ENCODE measurements around the gene RILPL2.

The RILPL2 gene

GRCh38 chr12:123474485-123475245 lies 38.2 kb upstream of the RILPL2 start:
- H3K36me3 ChIP-seq (ENCODE audit: control insufficient read depth, insufficient read depth, low read length), result no peaks in the 10 kb centered on the region

DNA sequence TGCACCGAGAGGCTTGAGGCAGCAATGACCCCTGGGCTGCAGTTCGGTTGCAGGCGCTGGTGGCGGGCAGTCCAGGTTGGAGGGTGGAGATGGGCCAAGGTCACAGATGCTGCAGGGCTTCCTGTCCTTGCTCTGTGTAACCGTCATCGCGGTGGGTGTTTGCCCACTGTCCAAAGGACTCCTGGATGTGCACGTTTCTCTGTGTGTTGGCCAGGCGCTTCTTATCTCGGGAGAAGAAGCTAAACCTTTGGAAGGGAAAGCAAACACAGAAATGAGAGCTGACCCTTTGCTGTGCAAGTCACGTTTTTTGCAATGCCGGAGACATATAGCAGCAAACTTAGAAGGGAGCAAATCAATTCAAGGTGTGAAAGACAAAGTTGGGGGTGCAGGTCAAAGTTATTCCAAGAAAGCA lies 36.0 kb upstream of the RILPL2 start:
- no peak overlapping the region for H2AFZ ChIP-seq
- peaks cover 16% of the 10 kb centered on the region for H3K4me1 ChIP-seq
- no peak overlapping the region for H3K4me3 ChIP-seq (ENCODE audit: low read depth, low read length)
- no peaks in the 10 kb centered on the region for H3K36me3 ChIP-seq (ENCODE audit: control insufficient read depth, insufficient read depth, low read length)
- H3K4me2 ChIP-seq (ENCODE audit: low read length), result no peak overlapping the region
- no peak overlapping the region for H3K9ac ChIP-seq
- H3K27me3 ChIP-seq (ENCODE audit: control insufficient read depth, insufficient read depth, low read length), result no peaks in the 10 kb centered on the region
- peaks cover 20% of the 10 kb centered on the region for H3K79me2 ChIP-seq
- no peaks in the 10 kb centered on the region for H3K9me3 ChIP-seq (ENCODE audit: control insufficient read depth, low read length)
- no peak for TF ChIP-seq CTCF (IDR thresholded peaks at IDR 0.05)
- no peak overlapping the region for H3K27ac ChIP-seq

More at GRCh38 chr12:123474485-123475245, 38.2 kb upstream of the RILPL2 start:
- Histone ChIP-seq H3K4me3 (ENCODE audit: low read depth, low read length) (no peak overlapping the region), H2AFZ (peak overlapping the region; percentile 63), H3K27me3 (ENCODE audit: control insufficient read depth, insufficient read depth, low read length) (no peaks in the 10 kb centered on the region), H3K79me2 (peaks cover 10% of the 10 kb centered on the region), H3K4me1 (peaks cover 16% of the 10 kb centered on the region), H3K27ac (peak overlapping the region; percentile 82), H3K9me3 (ENCODE audit: control insufficient read depth, low read length) (no peaks in the 10 kb centered on the region), H3K4me2 (ENCODE audit: low read length) (peak overlapping the region; percentile 57), H3K9ac (no peak overlapping the region)
- TF ChIP-seq CTCF (IDR thresholded peaks at IDR 0.05), result no peak

DNA sequence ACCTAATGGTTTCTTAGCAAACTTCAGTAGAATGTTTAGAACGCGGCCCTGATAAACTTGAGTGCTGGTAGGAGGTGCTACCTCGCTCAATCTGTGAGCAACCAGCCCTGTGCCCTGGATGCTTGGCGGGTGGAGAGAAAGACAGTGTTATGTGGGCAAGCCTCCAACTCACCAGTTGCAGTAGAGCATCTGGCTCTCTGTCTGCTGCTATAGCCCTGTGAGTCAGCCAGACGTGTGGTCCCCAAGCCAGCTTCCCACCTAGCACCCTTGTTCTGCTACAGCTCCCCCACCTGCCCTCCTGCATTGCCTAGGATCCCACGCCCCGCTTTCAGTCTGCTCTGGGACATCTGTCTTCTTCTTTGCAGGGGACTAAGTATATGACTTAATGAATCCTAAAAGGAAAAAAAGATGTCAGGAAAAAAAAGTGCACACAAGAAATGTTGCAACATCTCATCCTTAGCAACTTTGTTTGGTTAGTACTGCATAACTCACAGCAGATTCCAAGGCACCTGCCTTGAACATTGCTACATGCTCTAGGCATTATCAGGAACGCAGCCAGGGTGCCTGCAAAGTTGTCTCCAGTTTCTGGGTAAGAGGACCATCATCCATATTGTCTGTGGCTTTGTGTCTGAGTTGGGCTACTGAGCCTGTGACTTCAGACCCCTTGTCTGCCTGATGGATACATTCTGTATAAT lies 35.0 kb upstream of the RILPL2 start:
- TF ChIP-seq CTCF (IDR thresholded peaks at IDR 0.05), result no peak
- Histone ChIP-seq H2AFZ (no peak overlapping the region), H3K36me3 (ENCODE audit: control insufficient read depth, insufficient read depth, low read length) (no peaks in the 10 kb centered on the region)

GRCh38 chr12:123469978-123470377 lies 33.5 kb upstream of the RILPL2 start:
- Histone ChIP-seq H3K27me3 (ENCODE audit: control insufficient read depth, insufficient read depth, low read length) (no peaks in the 10 kb centered on the region), H3K9ac (no peak overlapping the region), H3K9me3 (ENCODE audit: control insufficient read depth, low read length) (no peaks in the 10 kb centered on the region), H3K4me3 (ENCODE audit: low read depth, low read length) (no peak overlapping the region), H2AFZ (no peak overlapping the region), H3K79me2 (peaks cover 32% of the 10 kb centered on the region), H3K27ac (no peak overlapping the region), H3K36me3 (ENCODE audit: control insufficient read depth, insufficient read depth, low read length) (no peaks in the 10 kb centered on the region), H3K4me1 (peaks cover 11% of the 10 kb centered on the region), H3K4me2 (ENCODE audit: low read length) (no peak overlapping the region)
- no peak for TF ChIP-seq CTCF (IDR thresholded peaks at IDR 0.05)

More for the DNA sequence above, 35.0 kb upstream of the RILPL2 start:
- H3K9ac ChIP-seq, result no peak overlapping the region
- H3K9me3 ChIP-seq (ENCODE audit: control insufficient read depth, low read length), result no peaks in the 10 kb centered on the region
- H3K27ac ChIP-seq, result no peak overlapping the region
- peaks cover 16% of the 10 kb centered on the region for H3K4me1 ChIP-seq
- H3K4me3 ChIP-seq (ENCODE audit: low read depth, low read length), result no peak overlapping the region
- peaks cover 20% of the 10 kb centered on the region for H3K79me2 ChIP-seq
- H3K27me3 ChIP-seq (ENCODE audit: control insufficient read depth, insufficient read depth, low read length), result no peaks in the 10 kb centered on the region
- no peak overlapping the region for H3K4me2 ChIP-seq (ENCODE audit: low read length)
